Measurements from ENCODE around the gene SLC9A9.

The SLC9A9 gene

GRCh38 chr3:143600756-143601718 lies 247.2 kb downstream of the SLC9A9 start:
- no peak for DNase-seq (ENCODE audit: low read depth in 2 of 2)

DNA sequence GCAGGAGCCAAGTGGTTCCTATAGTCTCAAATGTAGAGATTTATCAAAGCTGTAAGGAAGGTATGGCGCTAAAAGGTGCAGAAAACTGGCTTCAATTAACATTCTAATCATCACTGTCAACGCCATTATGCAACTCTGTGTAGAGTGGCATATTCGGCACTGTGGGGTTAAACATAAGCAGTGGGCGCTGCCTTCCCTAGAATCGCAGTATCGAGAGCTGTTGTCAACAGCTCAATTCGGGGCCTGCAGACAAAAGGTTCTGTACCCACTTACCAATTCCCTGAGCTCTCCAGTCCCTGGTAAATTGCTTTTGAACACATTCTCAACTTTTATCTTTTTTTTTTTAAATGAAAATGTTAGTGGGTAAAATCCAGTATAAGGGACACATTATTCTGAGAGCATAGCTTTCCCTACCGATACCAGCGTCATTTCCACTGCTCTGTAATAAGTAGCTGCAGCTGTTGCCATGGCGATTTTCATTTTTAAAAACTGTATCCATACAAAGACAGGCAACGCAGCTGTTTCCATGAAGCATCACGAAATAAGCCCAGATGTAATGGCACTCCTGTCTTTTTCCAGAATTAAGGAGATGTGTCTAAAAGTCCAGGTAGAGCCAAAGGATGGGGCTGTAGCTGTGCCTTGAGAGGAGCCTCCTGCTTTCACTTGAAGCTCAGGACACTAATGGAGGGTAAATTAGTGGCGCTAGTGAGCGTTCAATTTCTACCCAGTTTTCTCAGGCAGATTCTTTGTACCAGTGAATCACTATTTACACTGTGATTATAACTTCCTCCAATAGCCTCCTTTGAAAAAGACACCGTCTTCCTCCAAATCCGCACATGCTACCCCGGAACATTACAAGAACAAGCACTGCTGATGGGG lies 250.3 kb downstream of the SLC9A9 start:
- no peak for DNase-seq (ENCODE audit: low read depth in 2 of 2)

- DNase-seq (ENCODE audit: low read depth in 2 of 2), result no peak
Observed at GRCh38 chr3:143596957-143597642, 251.2 kb downstream of the SLC9A9 start.

DNA sequence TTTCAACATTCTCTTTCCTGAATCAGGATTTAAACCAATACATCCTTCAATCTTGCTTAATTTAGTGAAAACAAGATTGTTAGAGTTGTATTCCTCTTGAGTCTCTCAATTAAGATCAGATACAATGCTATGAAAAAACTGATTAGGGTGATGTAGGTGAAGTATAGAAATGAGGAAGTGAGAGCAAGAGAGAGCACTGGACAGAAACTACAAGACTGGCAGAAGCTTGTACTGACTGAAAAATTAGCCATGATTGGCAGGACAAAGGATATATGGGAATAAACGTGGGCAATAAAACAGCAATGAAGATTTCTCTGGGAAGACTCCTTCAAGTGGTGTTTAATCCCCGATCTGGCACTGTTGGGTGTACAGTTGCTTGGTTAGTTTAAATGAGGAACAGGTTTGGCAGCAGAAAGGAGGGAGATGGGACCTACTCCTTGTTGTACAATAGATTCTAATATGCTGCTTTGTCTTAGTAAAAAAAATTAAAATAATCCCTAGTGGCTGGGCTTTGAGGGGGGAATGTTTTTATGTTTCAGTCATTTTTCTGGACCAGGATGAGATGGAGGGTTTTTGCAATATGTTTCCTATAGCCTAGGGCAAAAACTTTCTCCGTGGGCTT lies 252.7 kb downstream of the SLC9A9 start:
- no peak for DNase-seq (ENCODE audit: low read depth in 2 of 2)

- DNase-seq (ENCODE audit: low read depth in 2 of 2), result no peak
Observed at GRCh38 chr3:143594206-143594605, 254.1 kb downstream of the SLC9A9 start.

DNA sequence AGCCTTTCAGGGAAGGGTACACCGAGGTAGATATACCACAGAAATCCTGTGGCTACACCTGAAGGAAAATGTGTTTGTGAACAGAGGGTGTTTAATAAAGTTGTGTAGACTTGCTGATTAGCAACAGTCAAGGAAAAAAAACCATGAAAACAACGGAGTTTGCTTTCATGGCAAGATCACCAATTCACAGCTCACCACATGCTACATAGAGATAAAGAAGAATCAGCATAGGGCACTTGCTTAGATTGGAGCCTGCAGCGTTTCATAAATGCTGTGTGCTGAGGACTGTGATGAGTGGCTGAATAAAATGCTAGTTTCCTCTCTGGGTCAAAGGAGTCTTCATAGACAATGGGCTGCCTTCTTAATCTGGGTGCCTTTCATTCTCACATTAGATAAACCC lies 257.6 kb downstream of the SLC9A9 start:
- no peak for DNase-seq (ENCODE audit: low read depth in 2 of 2)

- no peak for DNase-seq (ENCODE audit: low read depth in 2 of 2)
Observed at GRCh38 chr3:143586576-143586975, 261.7 kb downstream of the SLC9A9 start.

GRCh38 chr3:143585720-143586456 lies 262.4 kb downstream of the SLC9A9 start:
- DNase-seq (ENCODE audit: low read depth in 2 of 2), result no peak

DNA sequence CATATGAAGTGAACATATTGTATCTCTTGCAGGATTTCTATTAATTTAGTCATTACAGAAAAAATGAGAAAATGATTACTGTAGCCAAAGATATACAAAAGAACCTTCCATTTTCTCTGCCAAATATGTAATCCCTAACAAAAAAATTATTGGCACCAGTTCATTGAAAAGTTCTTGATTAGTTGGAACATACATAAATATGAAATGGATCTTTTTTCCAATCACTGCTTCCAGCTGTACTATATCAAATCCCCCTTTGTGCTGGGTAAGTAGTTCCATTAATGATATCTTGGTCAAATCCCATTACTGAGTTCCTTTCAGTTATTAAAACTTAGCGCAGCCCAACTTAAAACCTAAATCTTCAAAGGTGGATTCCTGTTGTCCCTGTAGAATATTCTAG lies 263.8 kb downstream of the SLC9A9 start:
- no peak for DNase-seq (ENCODE audit: low read depth in 2 of 2)

- DNase-seq (ENCODE audit: low read depth in 2 of 2), result no peak
Observed at GRCh38 chr3:143581972-143582722, 266.1 kb downstream of the SLC9A9 start.

DNA sequence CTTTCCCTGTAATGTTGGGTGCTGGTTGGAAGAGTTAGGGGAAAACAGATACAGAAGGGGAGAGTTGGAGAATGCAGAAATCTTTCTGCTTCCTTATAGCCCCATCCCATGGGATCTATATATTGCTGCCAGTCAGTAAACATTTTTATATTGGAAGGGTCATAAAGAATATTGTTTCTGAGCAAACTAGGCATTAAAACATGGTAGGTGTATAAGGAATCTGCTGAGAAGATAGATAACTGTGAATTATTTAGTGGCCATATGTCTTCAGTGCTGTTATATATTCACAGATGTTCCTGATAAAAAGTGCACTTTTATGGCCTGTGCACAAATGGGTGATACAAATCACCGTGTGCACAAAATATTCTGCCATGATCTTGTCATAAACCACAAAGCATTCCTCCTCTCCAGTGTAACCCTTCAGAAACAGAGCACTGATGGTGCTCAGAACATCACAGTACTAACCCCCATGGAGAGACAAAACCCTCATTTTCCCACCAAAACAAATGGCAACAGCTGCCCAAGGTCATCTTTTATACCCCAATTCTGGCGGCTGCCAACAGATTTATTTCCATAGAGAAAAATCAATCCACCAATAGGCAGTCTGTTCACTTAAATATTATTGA lies 269.3 kb downstream of the SLC9A9 start:
- DNase-seq (ENCODE audit: low read depth in 2 of 2), result peak; percentile 32 to 37

DNA sequence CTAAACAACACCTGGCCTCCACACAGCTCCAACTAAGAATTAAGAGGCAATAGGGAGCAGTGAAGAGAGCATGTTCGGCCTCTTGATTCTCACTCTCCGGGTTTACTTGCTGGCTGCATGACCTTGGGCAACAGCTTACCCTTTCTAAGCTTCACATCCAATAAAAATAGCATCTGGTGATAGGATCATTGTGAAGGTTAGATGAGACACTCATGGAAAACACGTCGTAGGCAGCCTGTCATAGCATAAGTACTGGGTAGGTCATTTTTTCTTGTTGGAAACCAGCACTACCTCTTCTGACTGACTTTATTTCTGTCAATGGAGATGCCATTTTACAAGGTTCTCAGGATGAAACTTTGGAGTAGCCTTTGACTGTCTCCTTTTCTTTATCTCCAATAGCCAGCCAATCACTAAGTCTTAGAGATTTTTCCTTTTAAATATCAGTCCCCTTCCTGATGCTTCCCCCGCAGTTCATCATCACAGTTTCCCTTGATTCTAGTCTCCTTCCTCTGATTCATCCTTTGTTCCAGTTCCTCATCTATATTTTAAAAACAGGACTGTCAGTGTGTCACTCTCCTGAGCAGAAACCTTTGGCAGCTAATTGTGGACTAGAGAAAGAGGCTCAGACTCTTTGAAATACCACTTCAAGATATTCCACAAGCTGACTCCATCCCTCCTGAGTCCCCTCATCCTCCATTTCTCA lies 271.5 kb downstream of the SLC9A9 start:
- no peak for DNase-seq (ENCODE audit: low read depth in 2 of 2)

DNA sequence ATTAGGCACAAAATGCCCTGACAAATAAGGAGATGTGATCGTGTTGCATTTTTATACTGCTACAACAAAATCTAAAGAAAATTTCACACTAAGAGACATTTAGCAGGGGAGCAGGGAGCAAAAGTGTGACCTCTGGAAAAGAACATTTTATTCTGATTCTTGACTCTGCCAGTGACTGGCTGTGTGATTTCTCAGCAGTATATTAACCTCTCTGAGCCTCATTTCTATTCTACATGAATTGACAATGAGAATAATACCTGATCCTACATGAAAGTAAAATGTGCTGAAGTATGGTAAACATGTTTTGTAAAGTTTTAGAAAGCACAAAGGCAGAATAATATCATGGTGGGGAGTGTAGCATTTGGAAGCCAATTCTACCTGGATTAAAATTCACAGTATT lies 273.3 kb downstream of the SLC9A9 start:
- no peak for DNase-seq (ENCODE audit: low read depth in 2 of 2)

DNA sequence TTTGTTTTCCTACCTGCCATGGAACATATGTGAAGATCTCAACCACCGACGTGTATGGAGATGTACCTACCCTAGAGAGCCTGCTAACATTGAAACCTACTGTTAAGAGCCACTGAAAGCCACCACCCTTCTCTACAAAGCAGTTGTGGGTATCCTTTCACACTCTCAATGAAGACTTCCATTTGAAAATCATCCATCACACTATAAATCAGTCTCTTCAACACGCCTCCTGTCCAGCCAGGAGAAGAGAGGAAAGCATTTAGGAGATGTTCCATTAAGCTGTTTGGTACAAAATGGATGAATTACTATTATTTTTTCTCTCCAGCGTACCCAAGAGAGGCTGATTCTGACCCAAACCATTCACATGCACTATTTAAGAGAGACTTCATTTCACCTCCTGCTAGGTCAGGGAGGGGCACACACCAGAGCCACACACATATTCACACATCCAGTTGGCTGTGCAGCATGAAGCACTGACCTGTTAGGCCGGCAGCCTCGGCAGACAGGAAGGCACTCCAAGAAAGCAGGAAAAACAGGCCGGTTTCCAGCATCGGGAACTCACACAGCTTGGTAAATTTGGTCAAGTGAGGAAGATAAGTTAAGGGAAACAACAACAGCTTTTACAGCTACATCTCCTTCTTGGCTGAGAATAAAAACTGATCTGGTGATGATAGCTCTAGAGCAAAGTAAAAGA lies 274.5 kb downstream of the SLC9A9 start:
- DNase-seq (ENCODE audit: low read depth in 2 of 2), result no peak

DNA sequence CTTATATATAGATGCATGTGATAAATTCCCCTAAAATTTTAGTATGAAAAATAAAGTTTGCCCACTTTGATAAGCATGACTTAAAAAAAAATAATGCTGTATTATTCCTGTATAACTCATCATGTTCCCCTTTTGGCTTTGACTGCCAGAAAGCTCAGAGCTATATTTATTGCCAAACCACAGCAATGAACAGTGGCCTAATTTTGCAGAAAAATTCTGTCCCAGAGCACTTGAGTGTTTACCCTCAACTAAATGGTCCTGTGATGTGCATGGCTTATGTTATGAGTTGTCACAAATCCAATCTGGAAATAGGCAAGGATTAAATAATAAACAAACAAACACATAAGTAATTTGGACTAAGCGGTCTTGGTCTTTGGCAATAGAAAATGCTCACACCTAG lies 276.7 kb downstream of the SLC9A9 start:
- no peak for DNase-seq (ENCODE audit: low read depth in 2 of 2)

DNA sequence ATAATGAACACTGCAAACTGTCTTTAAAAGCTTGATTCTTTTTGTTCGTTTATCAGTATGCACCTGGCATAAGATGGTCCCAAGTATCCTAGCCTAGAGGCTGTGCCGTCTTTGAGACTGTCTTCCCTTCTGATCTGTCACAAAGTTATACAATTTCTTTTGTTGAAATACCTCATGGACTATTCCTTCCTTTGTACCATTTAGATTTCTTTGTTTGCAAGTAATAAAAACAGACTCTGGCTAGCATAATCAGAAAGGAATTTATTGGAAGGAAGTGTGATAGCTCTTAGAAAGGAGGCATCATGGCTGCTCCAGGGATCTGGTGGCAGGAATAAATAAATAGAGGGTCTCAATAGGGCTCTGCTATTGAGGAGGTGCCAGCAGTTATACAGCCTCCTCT lies 280.4 kb downstream of the SLC9A9 start:
- DNase-seq (ENCODE audit: low read depth in 2 of 2), result no peak

DNA sequence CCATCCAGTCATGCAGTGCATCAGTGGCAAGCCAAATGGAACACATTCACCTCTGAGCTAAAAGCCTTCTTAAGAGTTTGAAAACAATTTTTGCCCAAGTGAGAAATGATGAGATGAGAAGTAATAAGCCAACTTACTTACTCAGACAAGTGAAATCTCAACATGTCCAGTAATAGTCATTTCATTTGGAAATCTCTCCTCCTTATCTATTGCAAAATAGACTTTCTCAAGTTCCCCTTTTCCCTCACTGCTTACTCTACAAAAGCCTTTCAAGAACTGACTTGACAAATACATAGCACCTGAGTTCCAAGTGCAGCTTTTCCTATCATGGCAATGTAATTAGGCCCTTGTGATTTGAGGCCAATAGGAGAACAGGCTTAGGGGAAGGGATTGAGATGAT lies 282.3 kb downstream of the SLC9A9 start:
- DNase-seq (ENCODE audit: low read depth in 2 of 2), result no peak

DNA sequence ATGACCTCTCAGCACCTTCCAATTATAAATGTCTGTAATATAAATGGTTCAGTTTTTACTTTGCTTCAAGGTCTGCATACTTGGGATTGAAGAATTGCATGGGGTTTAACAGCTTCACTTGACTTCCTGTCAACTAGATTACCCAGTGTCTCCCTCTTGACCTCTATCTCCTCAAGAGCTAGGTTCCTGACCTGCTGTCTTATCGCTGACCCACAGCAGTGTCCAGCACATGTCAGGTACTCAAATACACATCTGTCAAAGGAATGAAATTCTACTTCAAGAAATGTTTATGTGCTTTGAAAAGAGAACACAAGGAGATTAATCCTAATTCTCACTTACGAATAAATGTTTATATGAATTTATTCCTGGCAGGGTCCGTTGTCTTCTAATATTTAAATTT lies 284.5 kb downstream of the SLC9A9 start:
- DNase-seq (ENCODE audit: low read depth in 2 of 2), result no peak

All from fibroblast of skin of left quadriceps (primary cell).